Right lobe of liver (tissue), 4 donors: ENCODE measurements around the gene APH1B.

Experiments
- CTCF ChIP-seq, 4 donors: fragments of 200-600 bp in 3 of 4; fragments of 450-650 bp in 1 of 4; IDR thresholded peaks; one replicate each; pipeline versions ENCODE4 v1.5.1 to v1.8.0; 2016 to 2022; ENCODE audit warnings: antibody characterized with exemption in 4 of 4, mild to moderate bottlenecking in 2 of 4
- POLR2A ChIP-seq: fragments of 450-650 bp; IDR thresholded peaks from one replicate; pipeline ENCODE4 v1.6.1; 2017; ENCODE audit warnings: antibody characterized with exemption, mild to moderate bottlenecking
- donor health status: DM: no; HTN: no; CAD: no.
- donor health status: DM: no; HTN: no; CAD: no.
- donor health status: DM: no; HTN: yes; CAD: no.

DNA sequence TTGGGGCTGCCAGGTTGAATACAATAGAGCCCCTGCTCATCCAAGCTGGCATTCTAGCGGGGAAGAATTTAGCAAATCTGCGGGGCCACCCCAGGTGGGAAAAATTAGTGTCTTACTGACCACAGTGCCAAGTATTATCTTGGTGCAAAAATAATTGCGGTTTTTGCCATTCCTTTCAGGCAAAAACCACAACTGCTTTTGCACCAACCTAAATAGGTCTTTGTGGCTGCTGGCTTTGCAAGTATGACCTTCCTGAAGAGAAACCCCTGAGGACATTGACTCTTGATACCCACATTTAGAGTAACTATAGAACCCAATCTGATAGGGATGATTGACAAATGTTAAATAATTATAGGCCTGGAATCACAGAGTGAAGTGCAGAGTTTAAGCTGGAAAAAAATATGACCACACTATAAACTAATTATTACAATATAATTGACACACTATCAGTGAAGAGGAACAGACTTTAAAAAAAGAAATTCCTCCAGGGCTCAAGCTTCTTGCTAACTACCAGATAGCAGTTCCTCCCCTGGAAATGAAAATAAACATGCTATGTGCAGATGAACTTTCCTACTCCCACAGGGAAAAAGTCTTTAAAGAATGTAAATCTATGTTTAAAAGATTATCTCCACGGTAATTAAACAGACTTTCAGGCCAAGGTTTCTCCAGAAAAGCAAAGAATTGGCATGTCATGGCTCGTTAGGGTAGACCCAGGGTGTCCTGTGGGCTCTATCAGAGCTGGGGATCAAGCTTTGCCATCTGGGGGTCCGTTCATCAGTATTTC is 69.9 kb downstream of the APH1B start:
- TF ChIP-seq CTCF (IDR thresholded peaks at IDR 0.05) (no peak), POLR2A (no peak)
